Upper lobe of left lung (tissue), 4 donors: Measurements from ENCODE around the gene OGT.

ENCODE experiments used
- POLR2A ChIP-seq, 4 donors: fragments of 450-650 bp; IDR thresholded peaks; one replicate each; pipeline ENCODE4 v1.5.1; 2016 to 2017; ENCODE audit warnings: antibody characterized with exemption in 4 of 4, mild to moderate bottlenecking in 2 of 4
- TF ChIP-seq, protein P1 (sequence below), 6 experiments: fragments of 450-650 bp in 4 of 6; fragments of 200-600 bp in 2 of 6; sonication (generic) in 2 of 6; IDR thresholded peaks; one replicate each; pipeline ENCODE4 v1.5.1; 2016 to 2019; ENCODE audit warnings: antibody characterized with exemption in 6 of 6

- TF ChIP-seq, protein P1, sequence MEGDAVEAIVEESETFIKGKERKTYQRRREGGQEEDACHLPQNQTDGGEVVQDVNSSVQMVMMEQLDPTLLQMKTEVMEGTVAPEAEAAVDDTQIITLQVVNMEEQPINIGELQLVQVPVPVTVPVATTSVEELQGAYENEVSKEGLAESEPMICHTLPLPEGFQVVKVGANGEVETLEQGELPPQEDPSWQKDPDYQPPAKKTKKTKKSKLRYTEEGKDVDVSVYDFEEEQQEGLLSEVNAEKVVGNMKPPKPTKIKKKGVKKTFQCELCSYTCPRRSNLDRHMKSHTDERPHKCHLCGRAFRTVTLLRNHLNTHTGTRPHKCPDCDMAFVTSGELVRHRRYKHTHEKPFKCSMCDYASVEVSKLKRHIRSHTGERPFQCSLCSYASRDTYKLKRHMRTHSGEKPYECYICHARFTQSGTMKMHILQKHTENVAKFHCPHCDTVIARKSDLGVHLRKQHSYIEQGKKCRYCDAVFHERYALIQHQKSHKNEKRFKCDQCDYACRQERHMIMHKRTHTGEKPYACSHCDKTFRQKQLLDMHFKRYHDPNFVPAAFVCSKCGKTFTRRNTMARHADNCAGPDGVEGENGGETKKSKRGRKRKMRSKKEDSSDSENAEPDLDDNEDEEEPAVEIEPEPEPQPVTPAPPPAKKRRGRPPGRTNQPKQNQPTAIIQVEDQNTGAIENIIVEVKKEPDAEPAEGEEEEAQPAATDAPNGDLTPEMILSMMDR (IDR thresholded peaks at IDR 0.05) = no peak
- no peak for TF ChIP-seq POLR2A (IDR thresholded peaks at IDR 0.05)
Observed at GRCh38 chrX:71565474-71566041, 32.7 kb downstream of the OGT start.
